GM12878 (cell line): Measurements from ENCODE around the gene PTPN2.

Source experiments
- EGR1 ChIP-seq, 2 experiments: IDR thresholded peaks; 1 replicate in 1 of 2; 2 replicates in 1 of 2; pipeline ENCODE4 v1.6.1; 2011 to 2012; ENCODE audit warnings: low read depth in 2 of 2, low read length in 2 of 2, borderline replicate concordance in 1 of 2, mild to moderate bottlenecking in 1 of 2, moderate library complexity in 1 of 2
- EP300 ChIP-seq, 2 experiments: fragments of 150-350 bp in 1 of 2; IDR thresholded peaks; 2 replicates each; pipeline ENCODE4 v1.6.1; 2011 to 2012; ENCODE audit warnings: low read depth in 2 of 2, low read length in 2 of 2, borderline replicate concordance in 1 of 2, improper control_type of control experiment in 1 of 2, inconsistent platforms in 1 of 2; ENCODE audit not compliant: control insufficient read depth in 1 of 2
- HCFC1 ChIP-seq: fragments of 150-350 bp; IDR thresholded peaks from 2 replicates; pipeline ENCODE4 v1.6.1; 2014; ENCODE audit warnings: low read length
- KDM1A ChIP-seq: fragments of 200-600 bp; sonication (generic); IDR thresholded peaks from 2 replicates; pipeline ENCODE4 v1.6.1; 2016; ENCODE audit warnings: borderline replicate concordance
- SMARCA5 ChIP-seq: fragments of 450-650 bp; IDR thresholded peaks from 2 replicates; pipeline ENCODE4 v1.6.1; 2017; ENCODE audit warnings: mild to moderate bottlenecking
- STAT1 ChIP-seq: fragments of 450-650 bp; conservative IDR thresholded peaks from 2 replicates; pipeline ENCODE4 v1.6.1; 2014; ENCODE audit warnings: antibody characterized with exemption, mild to moderate bottlenecking
- TF ChIP-seq, protein P1 (sequence below), 3 experiments: IDR thresholded peaks in 2 of 3; conservative IDR thresholded peaks in 1 of 3; 2 replicates each; pipeline ENCODE4 v1.5.1; 2011; ENCODE audit warnings: low read depth in 3 of 3, low read length in 3 of 3, mild to moderate bottlenecking in 3 of 3, control low read depth in 2 of 3, moderate library complexity in 2 of 3, inconsistent platforms in 1 of 3, mixed read lengths in 1 of 3; ENCODE audit not compliant: control insufficient read depth in 2 of 3, insufficient read depth in 1 of 3; ENCODE audit errors: extremely low read depth in 1 of 3

DNA sequence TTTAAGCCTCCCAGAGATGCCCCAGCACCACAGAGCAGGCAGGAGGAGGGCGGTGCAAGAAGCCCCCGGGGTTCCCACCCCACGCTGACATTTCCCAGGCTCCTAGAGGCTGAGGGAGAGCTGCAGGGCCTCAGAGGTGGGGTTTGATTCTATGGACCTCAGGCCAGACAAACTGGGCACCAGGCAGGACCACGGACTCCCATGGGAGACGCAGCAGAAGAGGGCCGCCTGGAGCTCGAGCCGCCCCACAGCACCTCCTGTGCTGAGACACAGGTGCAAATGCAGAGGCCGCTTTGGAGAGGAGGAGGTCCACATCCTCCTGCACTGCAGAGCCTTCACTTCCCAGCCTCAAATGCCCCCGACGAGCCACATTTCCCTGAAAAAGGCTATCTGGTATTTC, 118.5 kb downstream of the PTPN2 start:
- TF ChIP-seq STAT1 (no peak), EP300 (IDR thresholded peaks at IDR 0.05; ENCODE audit: borderline replicate concordance in 1 of 2, control insufficient read depth in 1 of 2, low read depth in 2 of 2, low read length in 2 of 2) (no peak), HCFC1 (no peak), SMARCA5 (no peak), KDM1A (no peak), EGR1 (IDR thresholded peaks at IDR 0.05; ENCODE audit: borderline replicate concordance in 1 of 2, low read depth in 2 of 2, low read length in 2 of 2) (no peak)
- TF ChIP-seq, protein P1, sequence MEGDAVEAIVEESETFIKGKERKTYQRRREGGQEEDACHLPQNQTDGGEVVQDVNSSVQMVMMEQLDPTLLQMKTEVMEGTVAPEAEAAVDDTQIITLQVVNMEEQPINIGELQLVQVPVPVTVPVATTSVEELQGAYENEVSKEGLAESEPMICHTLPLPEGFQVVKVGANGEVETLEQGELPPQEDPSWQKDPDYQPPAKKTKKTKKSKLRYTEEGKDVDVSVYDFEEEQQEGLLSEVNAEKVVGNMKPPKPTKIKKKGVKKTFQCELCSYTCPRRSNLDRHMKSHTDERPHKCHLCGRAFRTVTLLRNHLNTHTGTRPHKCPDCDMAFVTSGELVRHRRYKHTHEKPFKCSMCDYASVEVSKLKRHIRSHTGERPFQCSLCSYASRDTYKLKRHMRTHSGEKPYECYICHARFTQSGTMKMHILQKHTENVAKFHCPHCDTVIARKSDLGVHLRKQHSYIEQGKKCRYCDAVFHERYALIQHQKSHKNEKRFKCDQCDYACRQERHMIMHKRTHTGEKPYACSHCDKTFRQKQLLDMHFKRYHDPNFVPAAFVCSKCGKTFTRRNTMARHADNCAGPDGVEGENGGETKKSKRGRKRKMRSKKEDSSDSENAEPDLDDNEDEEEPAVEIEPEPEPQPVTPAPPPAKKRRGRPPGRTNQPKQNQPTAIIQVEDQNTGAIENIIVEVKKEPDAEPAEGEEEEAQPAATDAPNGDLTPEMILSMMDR (IDR thresholded peaks at IDR 0.05 in 2 of 3, conservative IDR thresholded peaks at IDR 0.05 in 1 of 3; ENCODE audit: control insufficient read depth in 2 of 3, extremely low read depth in 1 of 3, insufficient read depth in 1 of 3, low read depth in 3 of 3, low read length in 3 of 3), result no peak
